ENCODE results near the gene COL5A1.

DNA sequence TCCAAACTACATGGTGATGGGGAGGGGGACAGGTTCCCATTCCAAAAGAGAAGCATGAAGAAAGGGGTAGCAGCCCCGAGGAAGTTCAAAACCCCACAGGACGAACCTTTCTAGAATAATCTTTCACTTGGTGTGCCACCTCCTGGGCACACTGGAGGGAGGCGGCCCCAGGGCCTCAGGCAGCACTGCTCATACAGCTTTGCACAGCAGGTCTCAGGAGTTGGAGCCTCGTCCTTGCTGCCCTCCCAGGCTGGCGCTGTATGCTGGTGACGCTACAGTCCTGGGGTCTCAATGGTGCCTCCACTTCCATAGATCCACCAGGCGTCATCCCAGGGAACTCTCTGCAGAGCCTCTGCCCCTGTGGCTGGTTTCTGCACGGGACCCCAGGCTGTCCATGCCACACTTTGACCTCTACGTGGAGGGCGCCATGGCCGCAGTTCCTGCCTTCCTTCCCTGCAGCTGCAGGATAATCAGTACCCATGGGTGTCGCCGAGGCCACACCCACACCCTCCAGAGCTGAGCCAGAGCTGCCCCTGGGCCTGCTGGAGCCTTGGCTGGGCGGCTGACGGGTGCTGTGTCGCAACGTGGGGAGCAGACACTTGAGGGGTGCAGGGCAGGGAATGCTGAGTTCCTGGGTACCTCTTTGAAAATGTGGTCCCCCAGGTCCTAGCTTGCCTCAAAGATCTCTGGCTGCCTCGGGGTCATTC lies 95.3 kb downstream of the COL5A1 start:
- TF ChIP-seq, protein P1, sequence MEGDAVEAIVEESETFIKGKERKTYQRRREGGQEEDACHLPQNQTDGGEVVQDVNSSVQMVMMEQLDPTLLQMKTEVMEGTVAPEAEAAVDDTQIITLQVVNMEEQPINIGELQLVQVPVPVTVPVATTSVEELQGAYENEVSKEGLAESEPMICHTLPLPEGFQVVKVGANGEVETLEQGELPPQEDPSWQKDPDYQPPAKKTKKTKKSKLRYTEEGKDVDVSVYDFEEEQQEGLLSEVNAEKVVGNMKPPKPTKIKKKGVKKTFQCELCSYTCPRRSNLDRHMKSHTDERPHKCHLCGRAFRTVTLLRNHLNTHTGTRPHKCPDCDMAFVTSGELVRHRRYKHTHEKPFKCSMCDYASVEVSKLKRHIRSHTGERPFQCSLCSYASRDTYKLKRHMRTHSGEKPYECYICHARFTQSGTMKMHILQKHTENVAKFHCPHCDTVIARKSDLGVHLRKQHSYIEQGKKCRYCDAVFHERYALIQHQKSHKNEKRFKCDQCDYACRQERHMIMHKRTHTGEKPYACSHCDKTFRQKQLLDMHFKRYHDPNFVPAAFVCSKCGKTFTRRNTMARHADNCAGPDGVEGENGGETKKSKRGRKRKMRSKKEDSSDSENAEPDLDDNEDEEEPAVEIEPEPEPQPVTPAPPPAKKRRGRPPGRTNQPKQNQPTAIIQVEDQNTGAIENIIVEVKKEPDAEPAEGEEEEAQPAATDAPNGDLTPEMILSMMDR (conservative IDR thresholded peaks at IDR 0.05; ENCODE audit: low read depth, low read length) = no peak
- TF ChIP-seq EZH2phosphoT487 (IDR thresholded peaks at IDR 0.05; ENCODE audit: borderline replicate concordance, low read length) (no peak), EZH2 (IDR thresholded peaks at IDR 0.05; ENCODE audit: low read length, unreplicated experiment) (no peak)
